ENCODE data around the gene FAR1. TPM values are rescaled to one million over a fixed set of nuclear protein-coding genes. Genes with fewer than 3 reads are reported as not detected.

The FAR1 gene
- polyA plus RNA-seq, 1 experiment = 37.5 TPM

DNA sequence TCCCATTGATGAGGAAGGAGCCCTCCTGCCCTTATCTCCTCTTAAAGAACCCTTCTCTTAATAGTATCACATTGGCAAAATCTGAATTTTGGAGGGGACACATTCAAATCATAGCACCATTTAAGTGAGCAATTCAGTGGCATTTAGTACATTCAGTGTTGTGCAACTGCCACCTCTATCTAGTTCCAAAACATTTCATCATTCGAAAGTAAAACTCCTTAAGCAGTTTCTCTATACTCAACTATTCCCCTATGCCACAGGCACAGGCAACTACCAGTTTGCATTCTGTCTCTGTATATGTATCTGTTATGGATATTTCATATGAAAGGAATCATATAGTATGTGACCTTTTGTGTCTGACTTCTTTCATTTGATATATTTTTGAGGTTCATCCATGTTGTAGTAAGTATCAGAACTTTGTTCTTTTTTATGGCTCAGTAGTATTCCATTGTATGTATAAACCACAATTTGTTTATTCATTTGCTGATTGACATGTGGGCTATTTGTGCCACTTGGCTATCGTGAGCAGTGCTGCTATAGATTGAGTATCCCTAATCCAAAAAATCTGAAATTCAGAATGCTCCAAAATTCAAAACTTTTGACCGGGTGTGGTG, 22.9 kb downstream of the FAR1 start:
- no peaks in the 10 kb centered on the region for H3K36me3 ChIP-seq (ENCODE audit: control insufficient read depth, insufficient read depth, low read length)
- CTCF ChIA-PET = no interaction called here
- H3K4me3 ChIP-seq (ENCODE audit: low read depth, low read length) = no peak overlapping the region
- DNase-seq (ENCODE audit: low read depth) = no peak
- TF ChIP-seq CTCF (IDR thresholded peaks at IDR 0.05; ENCODE audit: insufficient read depth, low read depth, low read length) = no peak
- H3K27me3 ChIP-seq (ENCODE audit: control insufficient read depth, insufficient read depth, low read length) = no peaks in the 10 kb centered on the region
- POLR2A ChIA-PET = no interaction called here

GRCh38 chr11:13692172-13692571, 23.7 kb downstream of the FAR1 start:
- POLR2A ChIA-PET = no interaction called here

DNA sequence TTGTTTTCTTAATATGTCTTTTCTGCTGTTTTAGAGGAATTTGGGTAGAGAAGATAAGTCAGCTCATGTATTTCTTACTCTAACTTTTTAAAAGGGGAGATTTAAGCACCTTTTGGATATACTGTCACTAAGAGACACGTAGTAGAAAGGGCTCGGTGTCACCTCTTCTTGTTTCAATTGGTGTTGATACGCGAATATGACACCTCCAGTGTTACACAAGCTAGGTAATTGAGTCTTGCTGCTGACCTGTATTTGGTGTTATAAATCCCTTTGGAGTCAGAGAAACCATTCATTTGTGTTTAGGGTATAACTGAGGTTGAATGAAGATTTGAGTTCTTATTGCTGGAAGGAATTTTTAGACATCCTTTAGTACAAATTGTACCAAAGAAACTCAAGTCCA, 25.6 kb downstream of the FAR1 start:
- POLR2A ChIA-PET = no interaction called here
- no peak overlapping the region for H3K4me3 ChIP-seq (ENCODE audit: low read depth, low read length)
- no peak for TF ChIP-seq CTCF (IDR thresholded peaks at IDR 0.05; ENCODE audit: insufficient read depth, low read depth, low read length)
- H3K27me3 ChIP-seq (ENCODE audit: control insufficient read depth, insufficient read depth, low read length) = no peaks in the 10 kb centered on the region
- no peak for DNase-seq (ENCODE audit: low read depth)
- H3K36me3 ChIP-seq (ENCODE audit: control insufficient read depth, insufficient read depth, low read length) = no peaks in the 10 kb centered on the region; the same call in 1 of the 2 replicates
- CTCF ChIA-PET = interaction anchor here (0.7 to 1.4 kb wide), 4 partner anchors 9 to 455 kb away, joined by 3 to 5 read pairs (median 3); no protein-coding TSS in a partner anchor

More at GRCh38 chr11:13692172-13692571, 23.7 kb downstream of the FAR1 start:
- DNase-seq (ENCODE audit: low read depth) = no peak
- CTCF ChIA-PET = no interaction called here
- no peaks in the 10 kb centered on the region for H3K27me3 ChIP-seq (ENCODE audit: control insufficient read depth, insufficient read depth, low read length)
- no peak overlapping the region for H3K4me3 ChIP-seq (ENCODE audit: low read depth, low read length)
- TF ChIP-seq CTCF (IDR thresholded peaks at IDR 0.05; ENCODE audit: insufficient read depth, low read depth, low read length) = no peak
- H3K36me3 ChIP-seq (ENCODE audit: control insufficient read depth, insufficient read depth, low read length) = no peaks in the 10 kb centered on the region; the same call in 1 of the 2 replicates

GRCh38 chr11:13695886-13696285, 27.4 kb downstream of the FAR1 start:
- POLR2A ChIA-PET = no interaction called here
- Histone ChIP-seq H3K36me3 (ENCODE audit: control insufficient read depth, insufficient read depth, low read length) (no peaks in the 10 kb centered on the region; the same call in 1 of the 2 replicates), H3K4me3 (ENCODE audit: low read depth, low read length) (no peak overlapping the region), H3K27me3 (ENCODE audit: control insufficient read depth, insufficient read depth, low read length) (no peaks in the 10 kb centered on the region)
- CTCF ChIA-PET = interaction anchor here (0.7 kb wide), 1 partner anchor 12 kb away, joined by 4 read pairs; no protein-coding TSS in a partner anchor
- no peak for TF ChIP-seq CTCF (IDR thresholded peaks at IDR 0.05; ENCODE audit: insufficient read depth, low read depth, low read length)
- DNase-seq (ENCODE audit: low read depth) = no peak

DNA sequence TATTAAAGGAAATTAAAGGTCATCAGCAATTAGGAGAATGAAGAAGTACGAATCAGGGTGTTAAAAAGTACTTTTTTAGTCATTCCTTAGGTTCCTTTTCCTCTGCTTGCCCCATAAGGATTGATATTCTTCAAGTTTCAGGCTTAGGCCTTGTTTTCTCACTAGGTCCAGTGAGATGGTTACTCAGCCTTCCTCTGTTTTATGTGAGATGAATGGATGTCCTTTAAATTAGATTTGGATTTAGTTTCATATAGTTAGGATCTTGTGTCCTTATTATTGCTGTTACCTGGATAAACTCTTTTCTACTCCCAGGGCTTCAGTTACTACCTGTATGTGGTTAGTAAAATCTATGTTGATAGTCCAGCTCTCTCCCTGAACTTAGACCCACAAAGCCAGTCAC, 29.2 kb downstream of the FAR1 start:
- TF ChIP-seq CTCF (IDR thresholded peaks at IDR 0.05; ENCODE audit: insufficient read depth, low read depth, low read length) = no peak
- POLR2A ChIA-PET = no interaction called here
- no peak for DNase-seq (ENCODE audit: low read depth)
- CTCF ChIA-PET = no interaction called here
- Histone ChIP-seq H3K27me3 (ENCODE audit: control insufficient read depth, insufficient read depth, low read length) (no peaks in the 10 kb centered on the region), H3K36me3 (ENCODE audit: control insufficient read depth, insufficient read depth, low read length) (no peaks in the 10 kb centered on the region; the same call in 1 of the 2 replicates), H3K4me3 (ENCODE audit: low read depth, low read length) (no peak overlapping the region)
